ENCODE data around the gene SARDH.
"Not testable (repeated sequence)": the region's sequence is repeated elsewhere in the genome, so short reads cannot be mapped to it uniquely, and the experiment has no call there.

Gene SARDH

DNA sequence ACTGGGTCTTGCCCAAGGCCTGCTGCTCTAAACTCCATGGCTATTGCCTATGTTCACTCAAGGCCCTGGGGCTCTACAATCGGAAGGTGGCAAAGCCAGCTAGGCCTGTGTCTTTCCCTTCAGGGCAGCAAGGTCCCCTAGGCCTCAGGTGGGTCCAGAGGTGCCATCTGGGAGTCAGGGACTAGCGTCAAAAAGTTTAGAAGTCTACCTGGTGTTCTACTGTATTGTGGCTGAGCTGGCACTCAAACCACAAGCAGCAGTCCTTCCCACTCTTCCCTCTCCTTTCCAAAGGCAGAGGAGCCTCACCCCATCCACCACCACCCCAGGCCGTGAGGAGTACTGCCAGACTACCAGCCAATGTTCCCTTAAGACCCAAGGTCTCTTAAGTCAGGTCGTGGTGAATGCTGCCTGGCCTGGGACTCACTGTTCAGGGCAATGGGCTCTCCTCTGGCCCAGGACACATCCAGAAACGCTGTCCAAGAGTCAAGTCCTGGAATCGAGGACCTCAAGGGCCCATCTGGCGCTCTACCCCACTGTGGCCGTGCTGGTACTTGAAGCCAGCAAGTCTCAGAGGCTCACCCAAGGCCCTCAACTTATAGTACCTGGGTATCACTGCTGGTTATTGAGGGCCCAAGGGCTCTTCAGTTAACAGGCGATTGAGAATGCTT lies 13.0 kb upstream of the SARDH start:
- H3K27ac ChIP-seq (ENCODE audit: low read depth, low read length), result no peak overlapping the region
- H3K36me3 ChIP-seq (ENCODE audit: insufficient read depth, low read length), result no peaks in the 10 kb centered on the region
- no peaks in the 10 kb centered on the region for H3K9me3 ChIP-seq (ENCODE audit: low read length)
- H3K9ac ChIP-seq (ENCODE audit: low read length), result no peak overlapping the region
- H3K27me3 ChIP-seq (ENCODE audit: control insufficient read depth in 1 of 2, insufficient read depth in 2 of 2, low read length in 2 of 2), result peaks cover 0 to 4% of the 10 kb centered on the region in 2 donors
- H3K4me3 ChIP-seq (ENCODE audit: low read depth in 1 of 2, low read length in 2 of 2), result no peak overlapping the region
- H3K4me1 ChIP-seq (ENCODE audit: insufficient read depth, low read length), result no peaks in the 10 kb centered on the region

DNA sequence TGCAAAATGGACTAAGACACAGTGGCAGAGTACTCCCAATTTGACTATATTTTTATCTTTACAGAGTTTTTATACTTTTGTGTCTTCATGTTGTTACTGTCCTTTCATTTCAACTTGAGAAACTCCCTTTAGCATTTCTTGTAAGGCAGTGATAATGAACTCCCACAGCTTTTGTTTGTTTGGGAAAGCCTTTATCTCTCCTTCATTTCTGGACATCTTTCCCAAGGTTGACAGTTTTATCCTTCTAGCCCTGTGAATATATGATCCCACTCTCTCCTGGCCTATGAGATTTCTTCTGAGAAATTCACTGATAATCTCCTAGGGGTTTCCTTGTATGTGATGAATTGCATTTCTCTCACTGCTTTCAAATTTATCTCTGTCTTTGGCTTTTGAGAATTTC lies 9.2 kb upstream of the SARDH start:
- Histone ChIP-seq H3K4me1 (ENCODE audit: insufficient read depth, low read length) (no peaks in the 10 kb centered on the region), H3K9ac (ENCODE audit: low read length) (no peak overlapping the region), H3K27ac (ENCODE audit: low read depth, low read length) (no peak overlapping the region), H3K27me3 (ENCODE audit: control insufficient read depth in 1 of 2, insufficient read depth in 2 of 2, low read length in 2 of 2) (peaks cover 0 to 4% of the 10 kb centered on the region in 2 donors), H3K36me3 (ENCODE audit: insufficient read depth, low read length) (no peaks in the 10 kb centered on the region), H3K4me3 (ENCODE audit: low read depth in 1 of 2, low read length in 2 of 2) (no peak overlapping the region), H3K9me3 (ENCODE audit: low read length) (no peaks in the 10 kb centered on the region)

DNA sequence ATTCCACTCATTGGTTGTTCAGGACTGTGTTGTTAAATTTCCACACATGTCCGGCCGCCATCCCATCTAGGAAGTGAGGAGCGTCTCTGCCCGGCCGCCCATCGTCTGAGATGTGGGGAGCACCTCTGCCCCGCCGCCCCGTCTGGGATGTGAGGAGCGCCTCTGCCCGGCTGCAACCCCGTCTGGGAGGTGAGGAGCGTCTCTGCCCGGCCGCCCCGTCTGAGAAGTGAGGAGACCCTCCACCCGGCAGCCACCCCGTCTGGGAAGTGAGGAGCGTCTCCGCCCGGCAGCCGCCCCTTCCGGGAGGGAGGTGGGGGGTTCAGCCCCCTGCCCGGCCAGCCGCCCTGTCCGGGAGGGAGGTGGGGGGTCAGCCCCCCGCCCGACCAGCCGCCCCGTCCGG lies 6.4 kb upstream of the SARDH start:
- H3K27ac ChIP-seq (ENCODE audit: low read depth, low read length); H3K27me3 ChIP-seq (ENCODE audit: control insufficient read depth in 1 of 2, insufficient read depth in 2 of 2, low read length in 2 of 2); H3K9me3 ChIP-seq (ENCODE audit: low read length); H3K4me1 ChIP-seq (ENCODE audit: insufficient read depth, low read length); H3K36me3 ChIP-seq (ENCODE audit: insufficient read depth, low read length); H3K4me3 ChIP-seq (ENCODE audit: low read depth in 1 of 2, low read length in 2 of 2); H3K9ac ChIP-seq (ENCODE audit: low read length): not testable (repeated sequence)

DNA sequence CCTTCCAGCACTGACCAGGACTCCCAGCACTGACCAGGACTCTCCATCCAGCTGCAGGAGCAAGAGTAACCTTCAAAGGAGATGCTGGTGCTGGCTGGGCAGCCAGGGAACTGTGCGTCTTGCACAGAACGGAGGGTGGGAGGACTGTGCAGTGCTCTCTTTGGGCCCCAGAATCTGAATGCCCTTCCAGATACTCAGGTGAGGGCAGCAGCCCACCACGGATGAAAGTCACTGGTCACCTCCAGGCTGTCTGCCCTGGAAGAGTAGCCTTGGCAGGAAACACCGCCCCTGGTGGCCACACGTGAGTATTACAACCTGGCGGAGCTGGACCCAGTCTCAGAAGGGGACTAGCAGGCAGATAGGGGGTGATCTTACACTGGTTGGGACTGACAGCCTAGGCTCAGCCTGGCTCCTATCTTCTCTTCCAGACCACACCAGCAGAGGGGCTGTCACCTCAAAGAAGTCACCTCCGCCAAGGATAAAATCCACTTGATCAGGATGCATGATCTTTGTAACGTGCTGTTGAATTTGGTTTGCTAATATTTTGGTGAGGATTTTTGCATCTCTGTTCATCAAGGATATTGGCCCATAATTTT lies 4.8 kb upstream of the SARDH start:
- Histone ChIP-seq H3K36me3 (ENCODE audit: insufficient read depth, low read length) (no peaks in the 10 kb centered on the region), H3K27ac (ENCODE audit: low read depth, low read length) (no peak overlapping the region), H3K4me3 (ENCODE audit: low read depth in 1 of 2, low read length in 2 of 2) (no peak overlapping the region), H3K9ac (ENCODE audit: low read length) (no peak overlapping the region), H3K9me3 (ENCODE audit: low read length) (no peaks in the 10 kb centered on the region), H3K27me3 (ENCODE audit: control insufficient read depth in 1 of 2, insufficient read depth in 2 of 2, low read length in 2 of 2) (no peaks in the 10 kb centered on the region), H3K4me1 (ENCODE audit: insufficient read depth, low read length) (peaks cover under 1% of the 10 kb centered on the region)

DNA sequence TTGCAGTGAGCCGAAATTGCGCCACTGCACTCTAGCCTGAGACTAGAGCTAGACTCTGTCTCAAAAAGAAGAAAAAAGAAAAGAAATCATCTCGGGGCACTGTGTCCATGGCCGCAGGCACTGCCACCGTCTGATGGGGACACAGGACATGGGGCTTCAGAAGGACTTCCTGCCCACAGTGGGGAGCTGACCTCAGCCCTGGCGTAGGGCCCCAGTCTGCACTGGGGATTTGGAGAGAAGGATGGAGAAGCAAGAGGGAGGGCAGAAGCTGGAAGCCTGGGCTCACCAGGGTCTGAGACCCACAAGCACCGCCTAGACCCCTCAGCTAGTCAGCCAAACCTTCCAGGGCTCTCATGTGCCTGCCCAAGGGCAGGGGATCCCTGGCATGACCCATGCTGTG lies 4.1 kb upstream of the SARDH start:
- no peaks in the 10 kb centered on the region for H3K27me3 ChIP-seq (ENCODE audit: control insufficient read depth in 1 of 2, insufficient read depth in 2 of 2, low read length in 2 of 2)
- no peaks in the 10 kb centered on the region for H3K9me3 ChIP-seq (ENCODE audit: low read length)
- peaks cover 4% of the 10 kb centered on the region for H3K4me1 ChIP-seq (ENCODE audit: insufficient read depth, low read length)
- H3K9ac ChIP-seq (ENCODE audit: low read length), result no peak overlapping the region
- H3K4me3 ChIP-seq (ENCODE audit: low read depth in 1 of 2, low read length in 2 of 2), result no peak overlapping the region
- H3K36me3 ChIP-seq (ENCODE audit: insufficient read depth, low read length), result no peaks in the 10 kb centered on the region
- H3K27ac ChIP-seq (ENCODE audit: low read depth, low read length), result no peak overlapping the region

DNA sequence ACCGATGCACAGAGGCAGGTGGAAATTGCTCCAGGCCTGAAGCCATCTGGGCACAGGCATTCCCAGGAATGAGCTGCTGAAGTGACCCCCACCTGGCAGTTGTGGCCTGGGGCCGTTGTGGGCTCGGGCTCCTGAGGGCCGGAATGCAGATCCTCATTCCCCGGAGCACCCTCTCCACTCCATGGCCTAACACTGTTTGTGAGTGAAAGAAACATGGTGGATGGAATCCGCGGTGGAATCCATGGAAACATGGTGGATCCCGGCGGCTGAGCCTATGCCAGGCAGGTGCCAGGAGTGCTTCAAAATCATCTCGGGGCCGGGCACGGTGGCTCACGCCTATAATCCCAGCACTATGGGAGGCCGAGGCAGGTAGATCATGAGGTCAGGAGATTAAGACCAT lies 3.6 kb upstream of the SARDH start:
- Histone ChIP-seq H3K27ac (ENCODE audit: low read depth, low read length) (no peak overlapping the region), H3K27me3 (ENCODE audit: control insufficient read depth in 1 of 2, insufficient read depth in 2 of 2, low read length in 2 of 2) (no peaks in the 10 kb centered on the region), H3K9me3 (ENCODE audit: low read length) (no peaks in the 10 kb centered on the region), H3K4me1 (ENCODE audit: insufficient read depth, low read length) (peaks cover 4% of the 10 kb centered on the region), H3K4me3 (ENCODE audit: low read depth in 1 of 2, low read length in 2 of 2) (no peak overlapping the region), H3K36me3 (ENCODE audit: insufficient read depth, low read length) (no peaks in the 10 kb centered on the region), H3K9ac (ENCODE audit: low read length) (no peak overlapping the region)

DNA sequence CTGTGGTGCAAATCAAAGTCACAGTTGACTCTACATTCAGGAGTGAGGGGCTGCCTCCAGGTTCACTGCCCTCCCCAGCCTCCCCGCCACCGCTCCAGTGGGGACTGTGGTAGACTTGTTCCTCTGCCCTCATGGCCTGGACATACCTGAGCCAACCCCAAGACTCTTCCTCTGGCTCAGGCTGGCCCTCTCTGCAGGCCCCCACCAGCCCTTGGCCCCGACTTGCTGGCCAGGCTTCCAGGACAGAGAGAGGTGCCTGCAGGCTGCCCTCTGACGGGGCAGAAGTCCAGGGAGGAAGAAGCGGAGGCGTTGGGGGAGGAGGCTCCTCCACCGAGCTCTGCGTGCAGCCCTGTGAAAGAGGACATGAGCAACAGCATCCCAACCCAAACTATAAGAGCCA lies 2.8 kb upstream of the SARDH start:
- Histone ChIP-seq H3K4me1 (ENCODE audit: insufficient read depth, low read length) (peaks cover 4% of the 10 kb centered on the region), H3K9me3 (ENCODE audit: low read length) (no peaks in the 10 kb centered on the region), H3K4me3 (ENCODE audit: low read depth in 1 of 2, low read length in 2 of 2) (no peak overlapping the region), H3K9ac (ENCODE audit: low read length) (no peak overlapping the region), H3K27me3 (ENCODE audit: control insufficient read depth in 1 of 2, insufficient read depth in 2 of 2, low read length in 2 of 2) (no peaks in the 10 kb centered on the region), H3K27ac (ENCODE audit: low read depth, low read length) (no peak overlapping the region), H3K36me3 (ENCODE audit: insufficient read depth, low read length) (no peaks in the 10 kb centered on the region)

DNA sequence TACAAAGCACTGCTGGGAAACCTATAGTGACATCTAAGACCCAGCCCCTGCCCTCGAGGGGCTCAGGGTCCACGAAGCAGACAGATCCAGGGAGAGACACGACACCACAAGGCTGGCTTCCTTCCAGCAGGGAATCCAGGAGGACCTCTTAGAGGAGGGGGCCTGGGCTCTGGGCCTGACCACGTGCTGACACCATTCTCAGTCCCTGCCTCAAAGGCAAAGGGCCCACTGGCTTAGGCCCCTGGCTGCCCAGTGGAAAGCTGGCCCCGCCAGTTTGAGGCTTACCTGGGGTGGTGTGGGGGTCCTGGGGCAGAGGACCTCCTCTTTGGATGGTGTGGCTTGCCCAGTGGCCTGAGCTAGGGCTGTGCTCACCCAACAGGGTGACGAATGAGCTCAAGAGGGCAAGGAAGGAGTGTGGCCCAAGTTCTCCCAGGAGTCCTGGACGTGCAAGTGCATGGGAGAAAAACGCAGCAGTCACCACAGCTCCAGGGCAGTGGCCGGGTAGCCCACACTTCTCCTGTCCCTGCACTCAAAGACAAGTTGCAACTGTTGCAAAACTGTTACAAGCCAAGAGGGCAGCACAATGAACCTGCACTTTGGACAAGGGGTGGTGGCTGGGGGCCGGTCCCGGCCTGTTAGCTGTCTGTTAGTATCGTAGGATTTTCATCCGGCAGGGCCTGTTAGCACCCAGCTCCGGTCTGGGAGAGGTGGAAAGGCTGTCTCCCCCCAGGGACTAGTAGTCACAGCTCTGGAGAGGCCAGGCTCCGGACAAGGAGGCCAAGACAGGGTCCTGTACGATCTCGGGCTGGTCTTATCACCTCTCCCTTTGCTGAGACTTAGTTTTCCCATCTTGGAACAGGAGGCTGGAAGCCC lies 1.5 kb upstream of the SARDH start:
- Histone ChIP-seq H3K36me3 (ENCODE audit: insufficient read depth, low read length) (no peaks in the 10 kb centered on the region), H3K4me1 (ENCODE audit: insufficient read depth, low read length) (peaks cover 4% of the 10 kb centered on the region), H3K27me3 (ENCODE audit: control insufficient read depth in 1 of 2, insufficient read depth in 2 of 2, low read length in 2 of 2) (no peaks in the 10 kb centered on the region), H3K4me3 (ENCODE audit: low read depth in 1 of 2, low read length in 2 of 2) (no peak overlapping the region), H3K9ac (ENCODE audit: low read length) (no peak overlapping the region), H3K27ac (ENCODE audit: low read depth, low read length) (no peak overlapping the region), H3K9me3 (ENCODE audit: low read length) (no peaks in the 10 kb centered on the region)

DNA sequence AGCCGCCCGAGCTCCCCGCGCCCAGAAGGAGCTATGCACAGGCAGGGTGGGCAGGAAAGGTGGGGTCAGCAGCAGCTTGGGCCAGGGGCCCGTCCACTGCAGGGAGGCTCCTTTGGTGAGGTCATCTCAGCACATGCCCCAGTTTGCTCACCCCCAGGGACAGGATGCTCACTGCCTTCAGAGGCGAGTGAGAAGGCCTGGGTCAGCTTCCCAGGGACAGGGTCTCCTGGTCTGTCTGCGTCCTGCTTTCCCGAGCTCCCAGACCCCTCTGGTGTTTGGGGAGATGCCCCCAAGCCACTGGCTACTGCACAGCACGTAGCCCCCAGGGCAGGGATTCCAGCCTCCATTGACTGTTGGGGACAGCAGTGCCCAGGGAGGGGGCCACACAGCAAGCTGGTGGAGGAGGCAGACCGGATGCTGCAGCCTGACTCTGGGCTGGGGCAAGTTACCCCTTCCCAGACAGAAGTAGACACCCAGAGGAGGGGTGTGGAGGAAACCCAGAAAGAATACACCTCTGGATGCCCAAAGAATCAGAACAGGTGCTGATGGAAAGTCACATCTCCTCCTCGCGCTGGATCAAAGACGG lies 581 bp upstream of the SARDH start:
- Histone ChIP-seq H3K27me3 (ENCODE audit: control insufficient read depth in 1 of 2, insufficient read depth in 2 of 2, low read length in 2 of 2) (no peaks in the 10 kb centered on the region), H3K4me3 (ENCODE audit: low read depth in 1 of 2, low read length in 2 of 2) (peak overlapping the region in 1 of 2 donors; percentile 43), H3K4me1 (ENCODE audit: insufficient read depth, low read length) (peaks cover 4% of the 10 kb centered on the region), H3K9ac (ENCODE audit: low read length) (no peak overlapping the region), H3K36me3 (ENCODE audit: insufficient read depth, low read length) (no peaks in the 10 kb centered on the region), H3K9me3 (ENCODE audit: low read length) (no peaks in the 10 kb centered on the region), H3K27ac (ENCODE audit: low read depth, low read length) (no peak overlapping the region)

DNA sequence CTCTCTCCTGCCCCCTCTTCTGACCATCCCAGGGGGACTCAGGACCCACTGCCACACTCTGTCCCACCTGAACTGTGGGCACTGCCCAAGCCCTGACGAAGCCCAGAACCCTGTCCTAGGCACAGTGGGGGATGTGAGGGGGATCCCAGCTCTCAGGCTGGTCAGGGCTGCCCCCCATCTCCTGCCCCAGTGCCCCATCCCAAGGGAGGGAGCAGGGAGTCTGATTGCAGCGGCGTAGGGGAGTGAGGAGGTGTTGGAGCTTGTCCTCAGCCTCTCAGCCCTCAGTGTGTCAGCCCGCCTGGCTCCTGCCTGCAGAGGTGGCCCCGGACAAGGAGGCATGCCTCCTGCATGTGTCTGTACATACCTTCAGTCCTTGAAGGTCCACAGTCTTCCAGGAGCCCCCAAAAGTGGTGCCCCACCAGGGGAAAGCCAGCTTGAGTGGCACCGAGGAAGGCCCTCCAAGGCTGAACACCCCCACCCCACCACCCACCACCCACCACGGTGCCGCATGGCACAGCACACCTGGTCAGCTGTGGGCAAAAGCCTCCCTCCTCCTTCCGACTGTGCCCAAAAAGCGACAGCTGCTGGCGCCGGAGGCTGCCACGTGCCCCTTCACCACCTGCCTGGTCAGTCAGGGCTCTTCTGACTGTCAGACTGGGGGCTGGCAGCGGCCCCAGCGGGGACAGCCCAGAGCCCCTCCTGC lies 930 bp downstream of the SARDH start:
- Histone ChIP-seq H3K27ac (ENCODE audit: low read depth, low read length) (no peak overlapping the region), H3K9me3 (ENCODE audit: low read length) (no peaks in the 10 kb centered on the region), H3K27me3 (ENCODE audit: control insufficient read depth in 1 of 2, insufficient read depth in 2 of 2, low read length in 2 of 2) (no peaks in the 10 kb centered on the region), H3K36me3 (ENCODE audit: insufficient read depth, low read length) (no peaks in the 10 kb centered on the region), H3K9ac (ENCODE audit: low read length) (no peak overlapping the region), H3K4me3 (ENCODE audit: low read depth in 1 of 2, low read length in 2 of 2) (peak overlapping the region; percentile 43 to 58), H3K4me1 (ENCODE audit: insufficient read depth, low read length) (peaks cover 4% of the 10 kb centered on the region)

DNA sequence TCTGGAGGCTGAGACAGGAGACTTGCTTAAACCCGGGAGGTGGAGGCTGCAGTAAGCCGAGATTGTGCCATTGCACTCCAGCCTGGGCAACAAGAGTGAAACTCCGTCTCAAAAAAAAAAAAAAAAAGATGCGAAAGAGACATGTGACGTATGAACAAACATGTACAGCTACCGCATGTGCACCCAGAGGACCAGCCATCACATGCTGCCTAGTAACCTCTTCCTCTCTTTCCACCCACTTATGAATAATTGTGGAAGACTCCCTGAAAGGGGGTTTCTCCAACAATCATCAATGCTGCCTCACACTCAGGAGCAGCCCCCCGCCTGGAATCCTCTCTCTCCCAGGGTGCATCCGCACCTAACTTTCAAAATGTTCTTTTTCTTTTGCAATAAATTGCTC lies 2.2 kb downstream of the SARDH start:
- peaks cover 4% of the 10 kb centered on the region for H3K4me1 ChIP-seq (ENCODE audit: insufficient read depth, low read length)
- H3K27ac ChIP-seq (ENCODE audit: low read depth, low read length), result no peak overlapping the region
- H3K4me3 ChIP-seq (ENCODE audit: low read depth in 1 of 2, low read length in 2 of 2), result no peak overlapping the region
- H3K36me3 ChIP-seq (ENCODE audit: insufficient read depth, low read length), result no peaks in the 10 kb centered on the region
- H3K9ac ChIP-seq (ENCODE audit: low read length), result no peak overlapping the region
- no peaks in the 10 kb centered on the region for H3K9me3 ChIP-seq (ENCODE audit: low read length)
- H3K27me3 ChIP-seq (ENCODE audit: control insufficient read depth in 1 of 2, insufficient read depth in 2 of 2, low read length in 2 of 2), result no peaks in the 10 kb centered on the region
